Stomach (tissue), 4 donors: ENCODE results near the gene SLC41A3.

Experiments used
- POLR2A ChIP-seq, 4 donors: fragments of 450-650 bp; IDR thresholded peaks; one replicate each; pipeline ENCODE4 v1.6.1; 2016; ENCODE audit warnings: antibody characterized with exemption in 4 of 4, control low read depth in 2 of 4, mild to moderate bottlenecking in 1 of 4, moderate library complexity in 1 of 4
- POLR2AphosphoS5 ChIP-seq, 3 donors: sonication (generic); formaldehyde crosslinking; IDR thresholded peaks; one replicate each; pipeline ENCODE4 v1.6.1; 2016; ENCODE audit warnings: antibody characterized with exemption in 3 of 3
- TF ChIP-seq, protein P1 (sequence below), 7 experiments: fragments of 450-650 bp in 4 of 7; fragments of 200-600 bp in 3 of 7; sonication (generic) in 3 of 7; IDR thresholded peaks; one replicate each; pipeline ENCODE4 v1.5.1; 2016 to 2019; ENCODE audit warnings: antibody characterized with exemption in 7 of 7, control low read depth in 2 of 7, mild to moderate bottlenecking in 1 of 7

GRCh38 chr3:126002189-126002588, 81.7 kb downstream of the SLC41A3 start:
- TF ChIP-seq POLR2A (IDR thresholded peaks at IDR 0.05) (no peak), POLR2AphosphoS5 (IDR thresholded peaks at IDR 0.05) (no peak)
- TF ChIP-seq, protein P1, sequence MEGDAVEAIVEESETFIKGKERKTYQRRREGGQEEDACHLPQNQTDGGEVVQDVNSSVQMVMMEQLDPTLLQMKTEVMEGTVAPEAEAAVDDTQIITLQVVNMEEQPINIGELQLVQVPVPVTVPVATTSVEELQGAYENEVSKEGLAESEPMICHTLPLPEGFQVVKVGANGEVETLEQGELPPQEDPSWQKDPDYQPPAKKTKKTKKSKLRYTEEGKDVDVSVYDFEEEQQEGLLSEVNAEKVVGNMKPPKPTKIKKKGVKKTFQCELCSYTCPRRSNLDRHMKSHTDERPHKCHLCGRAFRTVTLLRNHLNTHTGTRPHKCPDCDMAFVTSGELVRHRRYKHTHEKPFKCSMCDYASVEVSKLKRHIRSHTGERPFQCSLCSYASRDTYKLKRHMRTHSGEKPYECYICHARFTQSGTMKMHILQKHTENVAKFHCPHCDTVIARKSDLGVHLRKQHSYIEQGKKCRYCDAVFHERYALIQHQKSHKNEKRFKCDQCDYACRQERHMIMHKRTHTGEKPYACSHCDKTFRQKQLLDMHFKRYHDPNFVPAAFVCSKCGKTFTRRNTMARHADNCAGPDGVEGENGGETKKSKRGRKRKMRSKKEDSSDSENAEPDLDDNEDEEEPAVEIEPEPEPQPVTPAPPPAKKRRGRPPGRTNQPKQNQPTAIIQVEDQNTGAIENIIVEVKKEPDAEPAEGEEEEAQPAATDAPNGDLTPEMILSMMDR (IDR thresholded peaks at IDR 0.05) = no peak
